Effector memory CD8-positive, alpha-beta T cell (primary cell): ENCODE measurements around the gene HMGXB3.

Experiments used
- ATAC-seq: fragments of 150-1000 bp; cut with Tn5 transposase; replicated peaks from 2 replicates; pipeline ENCODE4 v1.10.0; 2021; ENCODE audit warnings: mild to moderate bottlenecking, moderate library complexity
- DNase-seq, 3 experiments: peaks; one replicate each; pipeline ENCODE4 v3.0.0; 2021
- H3K27ac Mint-ChIP-seq, 2 donors: one replicate each; pipeline ENCODE4 v1.8.0; 2022; ENCODE audit warnings: mild to moderate bottlenecking in 2 of 2, mixed read lengths in 2 of 2, moderate library complexity in 2 of 2
- H3K27me3 Mint-ChIP-seq, 2 donors: one replicate each; pipeline ENCODE4 v1.8.0; 2022; ENCODE audit warnings: mixed read lengths in 2 of 2
- H3K36me3 Mint-ChIP-seq: one replicate; pipeline ENCODE4 v1.8.0; 2022; ENCODE audit warnings: mild to moderate bottlenecking, moderate library complexity, mixed read lengths; ENCODE audit not compliant: insufficient read depth
- H3K4me1 Mint-ChIP-seq, 2 donors: one replicate each; pipeline ENCODE4 v1.8.0; 2022; ENCODE audit warnings: low read depth in 2 of 2, mixed read lengths in 2 of 2
- H3K4me3 Mint-ChIP-seq, 2 donors: one replicate each; pipeline ENCODE4 v1.8.0; 2022; ENCODE audit warnings: mild to moderate bottlenecking in 2 of 2, mixed read lengths in 2 of 2, moderate library complexity in 2 of 2
- H3K9me3 Mint-ChIP-seq, 2 donors: one replicate each; pipeline ENCODE4 v1.8.0; 2022; ENCODE audit warnings: mixed read lengths in 2 of 2

Gene HMGXB3

GRCh38 chr5:150054569-150054968 is 54.0 kb downstream of the HMGXB3 start:
- H3K4me1 Mint-ChIP-seq, result peaks cover 1 to 2% of the 10 kb centered on the region in 2 donors
- H3K4me3 Mint-ChIP-seq, result no peak overlapping the region
- peaks cover 40% of the 10 kb centered on the region for H3K36me3 Mint-ChIP-seq
- H3K9me3 Mint-ChIP-seq, result no peaks in the 10 kb centered on the region
- DNase-seq (no peak), ATAC-seq (no peak)
- peak overlapping the region in 1 of 2 donors; percentile 8 for H3K27ac Mint-ChIP-seq
- H3K27me3 Mint-ChIP-seq, result no peaks in the 10 kb centered on the region

GRCh38 chr5:150055326-150056074 is 55.0 kb downstream of the HMGXB3 start:
- Mint-ChIP-seq H3K9me3 (no peaks in the 10 kb centered on the region), H3K4me1 (peaks cover 0 to 2% of the 10 kb centered on the region in 2 donors), H3K27me3 (no peaks in the 10 kb centered on the region), H3K27ac (peak overlapping the region in 1 of 2 donors; percentile 59), H3K36me3 (peaks cover 32% of the 10 kb centered on the region), H3K4me3 (no peak overlapping the region)
- ATAC-seq (no peak), DNase-seq (no peak)

GRCh38 chr5:150056075-150056443 is 55.5 kb downstream of the HMGXB3 start:
- ATAC-seq, result no peak

GRCh38 chr5:150057052-150057451 is 56.5 kb downstream of the HMGXB3 start:
- H3K36me3 Mint-ChIP-seq, result peaks cover 20% of the 10 kb centered on the region
- H3K27ac Mint-ChIP-seq, result peak overlapping the region in 1 of 2 donors; percentile 15

More at GRCh38 chr5:150056075-150056443, 55.5 kb downstream of the HMGXB3 start:
- Mint-ChIP-seq H3K27ac (no peak overlapping the region), H3K9me3 (no peaks in the 10 kb centered on the region), H3K4me3 (no peak overlapping the region), H3K36me3 (peaks cover 26% of the 10 kb centered on the region), H3K27me3 (peaks cover 0 to 6% of the 10 kb centered on the region in 2 donors), H3K4me1 (peaks cover 0 to 2% of the 10 kb centered on the region in 2 donors)
- DNase-seq, result no peak

GRCh38 chr5:150057511-150057910 is 57.0 kb downstream of the HMGXB3 start:
- Mint-ChIP-seq H3K9me3 (no peaks in the 10 kb centered on the region), H3K27me3 (peaks cover 3 to 10% of the 10 kb centered on the region in 2 donors), H3K36me3 (peaks cover 15% of the 10 kb centered on the region), H3K4me3 (no peak overlapping the region), H3K4me1 (peaks cover 0 to 2% of the 10 kb centered on the region in 2 donors), H3K27ac (peak overlapping the region in 1 of 2 donors; percentile 15)
- DNase-seq (no peak), ATAC-seq (no peak)

More at GRCh38 chr5:150057052-150057451, 56.5 kb downstream of the HMGXB3 start:
- H3K4me3 Mint-ChIP-seq, result no peak overlapping the region
- H3K27me3 Mint-ChIP-seq, result peaks cover 0 to 7% of the 10 kb centered on the region in 2 donors
- H3K9me3 Mint-ChIP-seq, result no peaks in the 10 kb centered on the region
- peaks cover 0 to 2% of the 10 kb centered on the region in 2 donors for H3K4me1 Mint-ChIP-seq
- ATAC-seq (no peak), DNase-seq (no peak)

- Mint-ChIP-seq H3K9me3 (no peaks in the 10 kb centered on the region), H3K36me3 (peaks cover 10% of the 10 kb centered on the region), H3K4me3 (no peak overlapping the region), H3K27me3 (peaks cover 8 to 15% of the 10 kb centered on the region in 2 donors), H3K27ac (no peak overlapping the region), H3K4me1 (peaks cover 0 to 2% of the 10 kb centered on the region in 2 donors)
- DNase-seq (no peak), ATAC-seq (no peak)
These were observed 57.5 kb downstream of the HMGXB3 start for GRCh38 chr5:150057996-150058395.

- peaks cover 0 to 2% of the 10 kb centered on the region in 2 donors for H3K4me1 Mint-ChIP-seq
- H3K27me3 Mint-ChIP-seq, result peaks cover 14 to 21% of the 10 kb centered on the region in 2 donors
- H3K4me3 Mint-ChIP-seq, result no peak overlapping the region
- no peaks in the 10 kb centered on the region for H3K9me3 Mint-ChIP-seq
- DNase-seq, result no peak
- no peak overlapping the region for H3K27ac Mint-ChIP-seq
- peak; percentile 48 for ATAC-seq
- H3K36me3 Mint-ChIP-seq, result peaks cover 6% of the 10 kb centered on the region
These were observed 58.1 kb downstream of the HMGXB3 start for GRCh38 chr5:150058480-150059126.

GRCh38 chr5:150059623-150060022 is 59.1 kb downstream of the HMGXB3 start:
- Mint-ChIP-seq H3K36me3 (no peaks in the 10 kb centered on the region), H3K4me3 (no peak overlapping the region), H3K9me3 (no peaks in the 10 kb centered on the region), H3K4me1 (peaks cover 0 to 2% of the 10 kb centered on the region in 2 donors), H3K27ac (no peak overlapping the region), H3K27me3 (peaks cover 23 to 24% of the 10 kb centered on the region in 2 donors)
- ATAC-seq (no peak), DNase-seq (no peak)

GRCh38 chr5:150060471-150060870 is 59.9 kb downstream of the HMGXB3 start:
- Mint-ChIP-seq H3K4me3 (no peak overlapping the region), H3K27me3 (peaks cover 31 to 32% of the 10 kb centered on the region in 2 donors), H3K9me3 (no peaks in the 10 kb centered on the region), H3K36me3 (no peaks in the 10 kb centered on the region), H3K27ac (no peak overlapping the region), H3K4me1 (peaks cover 0 to 2% of the 10 kb centered on the region in 2 donors)
- ATAC-seq, result no peak
- no peak for DNase-seq

- peaks cover 0 to 2% of the 10 kb centered on the region in 2 donors for H3K4me1 Mint-ChIP-seq
- H3K36me3 Mint-ChIP-seq, result no peaks in the 10 kb centered on the region
- no peak overlapping the region for H3K4me3 Mint-ChIP-seq
- ATAC-seq (no peak), DNase-seq (no peak)
- no peak overlapping the region for H3K27ac Mint-ChIP-seq
- no peaks in the 10 kb centered on the region for H3K9me3 Mint-ChIP-seq
- H3K27me3 Mint-ChIP-seq, result peaks cover 33 to 43% of the 10 kb centered on the region in 2 donors
These were observed 61.0 kb downstream of the HMGXB3 start for GRCh38 chr5:150061538-150061995.

- H3K27ac Mint-ChIP-seq, result no peak overlapping the region
- DNase-seq (no peak), ATAC-seq (no peak)
- no peaks in the 10 kb centered on the region for H3K36me3 Mint-ChIP-seq
- H3K4me3 Mint-ChIP-seq, result no peak overlapping the region
- H3K4me1 Mint-ChIP-seq, result peaks cover 7% of the 10 kb centered on the region in 2 donors
- no peaks in the 10 kb centered on the region for H3K9me3 Mint-ChIP-seq
- H3K27me3 Mint-ChIP-seq, result peaks cover 33 to 51% of the 10 kb centered on the region in 2 donors
These were observed 61.8 kb downstream of the HMGXB3 start for GRCh38 chr5:150062216-150062922.

- no peak for ATAC-seq
These were observed 63.1 kb downstream of the HMGXB3 start for GRCh38 chr5:150063638-150064037.

GRCh38 chr5:150064681-150065220 is 64.2 kb downstream of the HMGXB3 start:
- Mint-ChIP-seq H3K4me1 (peaks cover 7 to 9% of the 10 kb centered on the region in 2 donors), H3K4me3 (no peak overlapping the region), H3K27ac (no peak overlapping the region), H3K27me3 (peaks cover 33 to 51% of the 10 kb centered on the region in 2 donors), H3K36me3 (no peaks in the 10 kb centered on the region), H3K9me3 (no peaks in the 10 kb centered on the region)
- DNase-seq (no peak), ATAC-seq (no peak)

More at GRCh38 chr5:150063638-150064037, 63.1 kb downstream of the HMGXB3 start:
- Mint-ChIP-seq H3K9me3 (no peaks in the 10 kb centered on the region), H3K4me3 (no peak overlapping the region), H3K36me3 (no peaks in the 10 kb centered on the region), H3K27ac (no peak overlapping the region), H3K4me1 (peaks cover 7 to 9% of the 10 kb centered on the region in 2 donors), H3K27me3 (peaks cover 33 to 51% of the 10 kb centered on the region in 2 donors)
- no peak for DNase-seq
